HG03103 (cell line): ENCODE results near the gene BICRAL.
"Not testable (repeated sequence)": the region's sequence is repeated elsewhere in the genome, so short reads cannot be mapped to it uniquely, and the experiment has no call there.

Experiments used
- ATAC-seq: cut with Tn5 transposase; IDR thresholded peaks from one replicate; pipeline ENCODE4 v1.9.1; 2021; ENCODE audit warnings: low read depth; ENCODE audit not compliant: unreplicated experiment

BICRAL gene

DNA sequence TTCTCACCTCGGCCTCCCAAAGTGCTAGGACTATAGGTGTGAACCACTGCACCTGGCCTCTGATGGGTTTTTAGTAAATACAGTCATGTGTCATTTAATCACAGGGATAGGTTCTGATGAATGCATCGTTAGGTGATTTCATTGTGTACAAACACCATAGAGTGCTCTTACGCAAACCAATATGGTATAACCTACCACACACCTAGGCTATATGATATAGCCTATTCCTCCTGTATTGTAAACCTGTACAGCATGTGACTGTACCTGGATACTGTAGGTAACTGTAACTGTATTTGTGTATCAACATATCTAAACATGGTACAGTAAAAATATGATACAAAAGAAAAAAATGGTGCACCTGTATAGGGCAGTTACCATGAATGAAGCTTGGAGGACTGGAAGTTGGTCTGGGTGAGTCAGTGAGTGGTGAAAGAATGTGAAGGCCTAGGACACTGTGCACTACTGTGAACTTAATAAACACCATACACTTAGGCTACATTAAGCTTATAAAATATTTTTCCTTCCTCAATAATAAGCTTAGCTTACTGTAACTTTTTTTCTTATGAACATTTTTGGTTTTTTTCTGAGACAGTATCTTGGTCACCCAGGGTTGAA lies 10.0 kb downstream of the BICRAL start:
- ATAC-seq = no peak

DNA sequence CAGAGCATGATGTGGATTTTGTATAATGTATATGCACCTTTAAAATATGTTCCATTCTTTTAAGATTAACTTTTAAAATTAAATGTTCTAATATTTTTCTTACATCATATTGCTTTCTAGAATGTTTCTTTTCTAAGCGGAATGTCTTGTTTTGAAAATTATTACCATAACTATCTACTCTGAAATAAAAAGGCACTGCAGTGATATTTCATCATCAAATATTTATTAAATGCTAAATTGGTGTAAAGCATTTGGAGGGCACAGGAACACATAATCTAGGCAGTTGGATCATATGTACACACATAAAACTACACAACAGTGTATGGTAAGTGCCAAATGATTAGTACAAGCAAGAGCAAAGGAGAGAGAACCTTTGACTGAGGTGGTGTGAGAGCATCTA lies 13.8 kb downstream of the BICRAL start:
- no peak for ATAC-seq

DNA sequence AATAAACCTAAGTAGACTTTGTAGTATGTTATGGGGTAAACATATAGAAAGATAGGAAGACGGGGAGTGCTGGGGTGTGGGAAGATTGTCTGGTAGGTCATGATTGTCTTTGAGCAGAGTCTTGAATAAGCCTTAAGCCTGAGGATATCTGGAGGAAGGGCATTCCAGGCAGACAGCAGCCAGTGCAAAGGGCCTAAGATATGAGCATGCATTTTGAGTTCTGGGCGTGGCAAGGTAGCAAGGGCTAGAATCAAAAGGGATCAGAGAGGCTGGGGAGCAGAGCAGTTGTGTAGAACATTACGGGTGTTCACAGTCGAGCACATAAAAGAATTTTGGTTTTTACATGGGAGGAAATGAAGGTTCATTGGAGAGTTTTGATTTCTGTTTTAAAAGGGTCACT lies 14.3 kb downstream of the BICRAL start:
- no peak for ATAC-seq

DNA sequence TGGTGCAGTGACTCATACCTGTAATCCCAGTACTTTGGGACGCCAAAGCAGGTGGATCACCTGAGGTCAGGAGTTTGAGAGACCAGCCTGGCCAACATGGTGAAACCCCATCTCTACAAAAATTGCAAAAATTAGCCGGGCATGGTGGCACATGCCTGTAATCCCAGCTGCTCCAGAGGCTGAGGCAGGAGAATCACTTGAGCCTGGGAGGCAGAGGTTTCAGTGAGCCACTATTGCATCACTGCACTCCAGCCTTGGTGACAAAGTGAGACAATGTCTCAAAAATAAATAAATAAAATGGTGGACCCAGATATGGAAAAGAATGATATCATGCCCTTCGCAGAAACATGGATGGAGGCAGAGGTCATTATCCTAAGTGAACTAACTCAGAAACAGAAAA lies 15.8 kb downstream of the BICRAL start:
- not testable (repeated sequence) for ATAC-seq

DNA sequence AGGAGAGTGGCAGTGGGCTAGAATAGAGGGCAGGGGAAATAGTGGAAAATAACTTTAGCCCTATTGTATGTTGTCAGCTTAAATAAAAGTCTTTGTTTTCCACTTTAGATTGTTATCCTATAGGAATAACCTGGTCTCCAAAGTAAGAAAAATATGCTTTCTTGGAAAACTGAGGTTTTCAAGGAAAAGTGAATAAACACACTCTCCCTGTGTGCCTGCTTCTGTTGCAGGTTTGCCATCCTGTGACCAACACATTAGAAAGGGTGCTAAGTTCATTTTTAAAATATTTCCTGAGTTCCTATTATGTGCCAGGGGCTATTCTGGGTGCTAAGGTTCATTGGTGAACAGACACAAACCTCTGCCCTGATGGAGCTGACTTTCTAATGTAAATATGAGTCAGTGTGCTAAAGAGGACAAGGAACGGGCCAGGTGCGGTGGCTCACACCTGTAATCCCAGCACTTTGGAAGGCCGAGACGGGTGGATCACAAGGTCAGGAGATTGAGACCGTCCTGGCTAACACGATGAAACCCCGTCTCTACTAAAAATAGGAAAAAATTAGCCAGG lies 23.5 kb downstream of the BICRAL start:
- no peak for ATAC-seq

DNA sequence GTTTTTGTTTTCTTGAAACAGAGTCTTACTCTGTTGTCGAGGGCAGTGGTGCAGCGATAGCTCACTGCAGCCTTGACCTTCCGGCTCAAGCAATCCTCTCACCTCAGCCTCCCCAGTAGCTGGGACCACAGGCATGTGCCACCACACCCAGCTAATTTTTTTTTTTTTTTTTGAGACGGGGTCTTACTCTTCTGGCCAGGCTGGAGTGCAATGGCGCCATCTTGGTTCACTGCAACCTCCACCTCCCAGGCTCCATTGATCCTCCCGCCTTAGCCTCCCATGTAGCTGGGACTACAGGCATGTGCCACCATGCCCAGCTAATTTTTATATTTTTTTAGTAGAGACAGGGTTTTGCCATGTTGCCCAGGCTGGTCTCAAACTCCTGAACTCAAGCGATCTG lies 24.5 kb downstream of the BICRAL start:
- not testable (repeated sequence) for ATAC-seq

DNA sequence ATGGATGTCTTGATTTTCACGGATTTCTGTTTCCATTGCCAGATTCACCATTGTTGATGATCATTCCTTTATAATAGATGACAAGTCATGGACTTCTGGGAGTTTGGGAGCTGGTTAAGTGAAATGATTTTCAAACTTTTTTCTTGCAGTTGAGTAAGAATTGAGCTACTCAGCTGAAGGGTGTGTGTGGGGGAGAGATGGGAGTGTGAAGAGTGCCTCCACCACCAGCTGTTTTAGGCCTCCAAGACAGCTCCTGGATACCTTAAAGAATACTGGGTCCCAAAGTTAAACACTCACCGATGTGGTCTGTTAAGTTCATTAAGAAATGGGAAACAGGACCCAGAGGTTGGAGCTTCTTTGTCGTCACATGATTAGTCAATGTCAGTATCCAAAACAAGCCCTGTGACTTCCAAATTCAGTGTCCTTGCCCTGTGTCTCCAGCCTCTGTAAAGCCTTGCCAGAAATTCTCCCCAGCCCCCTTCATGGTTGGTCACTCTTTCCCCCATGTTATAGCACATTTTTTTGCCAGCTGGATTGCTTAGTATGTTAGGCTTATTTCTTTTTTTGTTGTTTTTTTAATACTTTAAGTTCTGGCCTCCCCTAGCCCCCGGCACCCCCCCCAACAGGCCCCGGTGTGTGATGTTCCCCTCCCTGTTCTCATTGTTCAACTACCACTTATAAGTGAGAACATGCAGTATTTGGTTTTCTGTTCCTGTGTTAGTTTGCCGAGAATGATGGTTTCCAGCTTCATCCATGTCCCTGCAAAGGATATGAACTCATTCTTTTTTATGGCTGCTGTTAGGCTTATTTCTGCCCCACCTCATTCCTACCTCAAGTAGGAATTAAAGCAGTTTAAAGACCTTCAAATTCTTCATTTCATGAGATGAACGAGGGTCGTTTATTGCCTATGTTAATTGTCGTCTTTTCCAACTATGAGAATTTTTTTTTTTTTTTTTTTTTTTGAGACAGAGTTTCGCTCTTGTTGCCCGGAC lies 26.9 kb downstream of the BICRAL start:
- ATAC-seq = no peak

DNA sequence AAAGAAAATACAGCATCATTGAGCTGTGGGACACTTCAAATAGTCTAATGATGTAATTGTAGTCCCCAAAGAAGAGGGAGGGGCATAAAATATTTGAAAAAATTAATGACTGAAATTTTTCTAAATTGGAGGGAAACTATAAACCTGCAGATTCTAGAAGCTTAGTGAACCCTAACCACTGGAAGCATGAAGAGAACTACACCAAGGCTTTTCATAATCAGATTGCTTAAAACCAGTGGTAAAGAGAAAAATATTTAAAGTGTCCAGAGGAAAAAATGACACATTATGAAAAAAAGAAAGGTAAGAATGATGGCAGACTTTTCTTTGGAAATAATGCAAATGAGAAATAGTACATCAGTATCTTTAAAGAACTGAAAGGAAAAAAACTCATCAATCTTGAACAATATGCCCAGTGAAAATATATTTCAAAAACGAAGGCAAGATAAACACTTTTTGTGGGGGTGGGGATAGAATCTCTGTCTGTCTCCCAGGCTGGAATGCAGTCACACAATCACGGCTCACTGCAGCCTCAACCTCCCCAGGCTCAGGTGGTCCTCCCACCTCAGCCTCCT lies 31.3 kb downstream of the BICRAL start:
- no peak for ATAC-seq

DNA sequence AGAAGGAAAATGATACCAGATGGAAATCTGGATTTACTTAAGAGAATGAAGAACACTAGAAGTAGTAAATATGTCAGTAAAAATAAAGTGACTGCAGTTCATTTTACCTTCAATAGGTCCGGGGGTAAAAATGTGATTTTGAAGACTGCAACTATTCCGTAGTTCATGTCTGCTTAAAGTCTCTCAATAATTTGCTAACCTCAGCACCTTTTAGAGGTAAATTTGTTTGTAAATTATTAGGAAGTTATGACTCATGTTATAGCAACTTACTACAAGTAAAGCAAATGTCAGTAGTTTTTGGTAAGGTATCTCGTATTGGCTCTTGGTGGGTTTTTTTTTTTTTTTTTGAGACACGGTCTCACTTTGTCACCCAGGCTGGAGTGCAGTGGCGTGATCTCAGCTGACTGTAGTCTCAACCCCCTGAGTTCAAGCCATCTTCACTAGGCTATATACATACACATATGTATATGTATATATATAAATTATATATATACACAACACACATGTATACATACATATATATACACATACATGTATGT lies 32.1 kb downstream of the BICRAL start:
- ATAC-seq = no peak

DNA sequence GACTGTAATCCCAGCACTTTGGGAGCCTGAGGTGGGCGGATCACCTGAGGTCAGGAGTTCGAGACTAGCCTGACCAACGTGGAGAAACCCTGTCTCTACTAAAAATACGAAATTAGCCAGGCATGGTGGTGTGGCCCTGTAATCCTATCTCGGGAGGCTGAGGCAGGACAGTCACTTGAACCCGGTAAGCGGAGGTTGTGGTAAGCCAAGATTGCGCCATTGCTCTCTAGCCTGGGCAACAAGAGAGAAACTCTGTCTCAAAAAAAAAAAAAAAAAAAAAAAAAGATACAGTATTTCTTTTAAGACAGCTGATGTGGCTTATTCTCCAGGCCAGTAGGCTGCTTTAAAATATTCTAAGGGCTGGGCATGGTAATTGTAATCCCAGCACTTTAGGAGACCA lies 33.9 kb downstream of the BICRAL start:
- ATAC-seq = not testable (repeated sequence)

DNA sequence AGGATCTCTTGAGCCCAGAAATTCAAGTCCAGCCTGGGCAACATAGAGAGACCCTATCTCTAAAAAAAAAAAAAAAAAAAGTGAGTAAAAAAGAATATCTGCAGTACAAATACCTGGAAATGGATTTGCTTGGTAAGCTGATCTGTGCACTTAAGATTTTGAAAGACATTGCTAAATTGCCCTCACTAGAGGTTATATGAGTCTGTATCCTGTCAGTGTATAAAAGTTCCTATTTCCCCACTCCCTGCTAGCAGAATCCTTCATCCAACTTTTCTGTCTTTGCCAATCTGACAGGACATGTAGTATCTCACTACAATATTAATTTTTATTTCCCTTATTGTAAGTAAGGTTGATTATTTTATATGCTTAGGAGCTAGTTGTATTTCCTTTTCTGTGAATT lies 36.1 kb downstream of the BICRAL start:
- no peak for ATAC-seq

DNA sequence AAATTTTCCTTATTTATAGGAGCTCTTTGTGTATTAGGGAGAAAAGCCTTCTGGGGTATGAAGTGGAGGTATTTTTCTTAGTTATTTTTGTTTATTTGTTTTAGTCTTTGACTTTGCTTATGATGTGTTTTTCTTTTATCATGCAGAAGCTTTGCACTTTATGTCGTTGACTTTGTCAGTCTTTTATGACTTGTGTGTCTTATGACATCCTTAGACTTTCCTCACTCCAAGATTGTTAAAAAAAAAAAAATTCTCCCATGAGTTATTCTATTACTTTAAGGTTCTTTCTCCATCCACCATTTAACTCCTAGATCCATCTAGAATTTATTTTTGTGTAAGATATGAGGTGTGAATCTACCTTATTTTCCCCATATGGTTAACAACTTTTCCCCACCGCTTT lies 36.6 kb downstream of the BICRAL start:
- no peak for ATAC-seq

DNA sequence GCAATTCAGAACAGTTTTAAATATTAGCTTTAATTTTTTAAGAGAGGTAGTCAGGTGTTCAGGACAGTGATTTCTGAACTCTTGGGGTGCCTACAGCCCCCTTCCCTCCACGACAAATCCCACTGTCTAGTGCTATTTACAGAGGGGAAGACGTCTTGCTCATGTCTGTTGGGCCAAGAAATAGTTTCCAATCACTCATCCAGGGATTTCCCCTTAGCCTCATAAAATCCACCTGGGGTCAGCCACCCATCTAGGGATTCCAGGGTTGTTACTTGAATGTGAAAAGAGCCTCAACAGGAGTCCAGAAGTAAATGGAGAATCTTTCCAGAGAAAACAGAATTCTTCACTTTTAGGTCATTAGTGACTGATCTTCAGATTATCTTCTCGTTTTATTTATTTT lies 37.0 kb downstream of the BICRAL start:
- ATAC-seq = no peak

DNA sequence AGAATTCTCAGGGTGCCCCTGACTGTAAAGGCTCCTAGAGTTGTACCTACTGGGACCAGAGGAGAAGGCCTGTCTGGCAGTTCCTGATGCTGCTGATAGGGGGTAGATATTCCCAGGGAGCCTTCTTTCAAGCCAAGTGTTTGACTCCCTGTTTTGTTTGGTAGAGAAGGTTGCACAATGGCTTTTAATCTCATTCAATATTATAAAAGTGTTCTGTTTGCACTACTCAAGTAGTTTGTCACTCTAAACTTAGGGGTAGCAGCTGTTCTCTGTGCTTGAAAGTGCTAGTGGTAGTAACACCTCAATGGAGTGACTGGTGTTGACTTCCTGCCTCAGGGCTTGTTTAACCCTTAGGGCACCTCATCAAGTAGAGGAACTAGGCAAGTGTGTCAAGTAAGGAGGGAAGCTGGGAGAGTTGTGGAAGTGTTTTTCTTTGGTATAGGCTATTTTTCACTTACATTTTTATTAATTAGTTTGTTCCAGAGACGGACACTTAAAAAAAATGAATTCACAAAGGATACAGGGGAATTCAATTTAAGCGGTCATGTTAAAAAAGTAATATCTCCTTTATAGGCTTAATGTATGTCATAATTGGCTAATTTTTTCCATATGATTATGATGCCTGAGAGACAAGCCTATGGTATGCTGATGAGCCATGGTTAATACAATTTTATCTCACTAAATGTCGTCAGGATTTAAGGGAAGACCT lies 38.1 kb downstream of the BICRAL start:
- no peak for ATAC-seq

DNA sequence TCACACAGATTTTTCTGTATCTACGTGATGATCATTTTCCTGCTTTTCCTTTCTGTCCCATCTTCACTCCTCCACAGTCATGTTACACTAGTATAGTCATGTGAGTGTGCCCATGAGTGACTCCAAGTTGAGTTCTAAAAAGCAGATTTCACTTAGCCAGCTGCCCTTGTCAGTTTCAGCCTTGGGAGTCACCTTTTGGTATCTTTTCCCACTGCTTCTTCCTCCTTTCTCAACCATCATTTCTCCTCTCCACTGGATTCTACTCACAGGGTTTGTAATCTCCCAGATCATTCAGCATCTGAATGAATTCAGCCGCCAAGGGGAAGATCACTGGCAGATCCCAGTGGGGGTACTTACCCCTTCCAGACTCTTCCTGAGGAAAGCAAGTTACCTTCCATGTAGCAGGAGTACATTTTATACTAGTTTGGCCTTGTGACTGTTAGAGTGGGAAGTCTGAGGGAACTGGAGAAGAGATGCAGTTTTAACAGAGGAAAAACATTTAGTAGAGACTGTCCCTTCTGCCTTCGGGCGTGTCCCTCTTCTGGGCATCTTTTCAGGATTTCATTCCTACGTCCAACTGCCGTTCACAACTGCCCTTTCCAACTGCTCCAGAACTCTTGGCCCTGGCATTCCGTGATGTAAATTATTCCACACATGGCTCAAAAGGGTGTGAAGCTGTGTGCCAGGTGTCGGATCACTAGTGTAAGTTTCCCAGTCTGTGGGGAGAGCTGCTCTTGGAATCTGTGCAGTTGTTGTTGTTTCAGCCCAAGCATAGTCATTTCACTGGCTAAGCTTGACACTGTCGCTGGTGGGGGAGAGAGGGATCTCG lies 38.9 kb downstream of the BICRAL start:
- no peak for ATAC-seq

DNA sequence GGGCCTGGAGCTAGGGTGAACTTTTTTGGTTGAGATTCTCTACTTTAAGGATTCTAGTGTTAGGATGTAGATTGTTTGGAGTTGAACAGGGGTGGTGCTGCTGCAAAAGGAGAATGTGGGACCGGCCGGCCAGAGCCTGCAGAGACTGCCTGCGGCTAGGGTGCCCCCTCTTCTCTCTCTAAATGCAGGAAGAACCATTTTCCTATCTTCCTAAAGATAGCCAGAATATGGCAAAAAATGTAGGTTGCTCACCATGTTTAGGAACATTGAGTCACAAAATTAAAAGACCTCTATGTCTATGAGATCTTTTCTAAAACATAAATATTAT lies 39.5 kb downstream of the BICRAL start:
- ATAC-seq = no peak

DNA sequence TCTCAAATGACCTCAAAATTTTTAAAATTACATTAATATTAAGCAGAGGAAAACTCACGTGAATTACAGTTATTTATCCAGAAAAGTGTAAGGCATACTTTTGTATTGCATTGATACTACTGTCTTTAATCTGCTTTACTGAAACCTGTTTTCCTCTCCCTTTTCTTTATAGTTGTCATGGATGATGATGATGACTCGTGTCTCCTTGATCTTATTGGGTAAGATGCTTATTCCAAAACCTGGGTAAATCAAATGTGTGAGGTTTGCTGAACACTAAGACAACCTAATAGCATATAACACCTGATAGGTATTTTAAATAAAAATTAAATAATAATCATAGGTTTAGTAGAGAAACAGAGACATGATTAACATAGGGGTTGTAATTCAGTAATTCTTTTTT lies 40.0 kb downstream of the BICRAL start:
- no peak for ATAC-seq

DNA sequence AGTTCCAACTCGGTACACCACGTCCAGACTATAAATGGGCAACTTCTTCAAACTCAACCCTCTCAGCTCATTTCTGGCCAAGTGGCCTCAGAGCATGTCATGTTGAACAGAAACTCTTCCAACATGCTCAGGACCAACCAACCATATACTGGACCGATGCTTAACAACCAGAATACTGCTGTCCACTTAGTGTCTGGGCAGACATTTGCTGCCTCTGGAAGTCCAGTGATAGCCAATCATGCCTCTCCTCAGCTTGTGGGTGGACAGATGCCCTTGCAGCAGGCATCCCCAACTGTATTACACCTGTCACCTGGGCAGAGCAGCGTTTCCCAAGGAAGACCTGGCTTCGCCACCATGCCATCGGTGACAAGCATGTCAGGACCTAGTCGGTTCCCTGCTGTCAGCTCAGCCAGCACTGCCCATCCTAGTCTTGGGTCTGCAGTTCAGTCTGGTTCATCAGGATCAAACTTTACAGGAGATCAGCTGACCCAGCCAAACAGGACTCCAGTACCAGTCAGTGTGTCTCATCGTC lies 47.8 kb downstream of the BICRAL start:
- ATAC-seq = no peak

DNA sequence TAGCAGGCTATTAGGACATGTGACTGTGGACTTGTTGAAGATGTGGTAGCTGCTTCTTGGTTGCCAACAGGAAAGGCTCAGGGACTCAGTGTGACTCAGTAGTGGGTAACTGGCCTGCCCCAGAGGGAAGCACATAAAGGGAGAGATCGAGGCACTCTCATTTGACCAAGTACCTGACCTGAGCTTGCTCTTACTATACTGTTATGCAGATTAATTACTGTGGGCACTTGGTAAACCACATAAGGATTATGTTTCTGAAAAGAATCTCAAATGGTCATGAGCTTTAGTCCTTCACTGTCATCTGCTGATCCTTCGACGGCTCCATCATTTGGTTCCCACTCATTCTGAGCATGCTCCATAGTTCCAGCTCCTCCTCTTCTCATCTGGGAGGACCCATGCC lies 49.4 kb downstream of the BICRAL start:
- ATAC-seq = no peak
